ENCODE data around the gene GNG13. TPM values are rescaled to one million over a fixed set of nuclear protein-coding genes. Genes with fewer than 3 reads are reported as not detected.
"Not testable (repeated sequence)": the region's sequence is repeated elsewhere in the genome, so short reads cannot be mapped to it uniquely, and the experiment has no call there.

GNG13 gene
- total RNA-seq, 3 donors from 2014 or later: not detected

DNA sequence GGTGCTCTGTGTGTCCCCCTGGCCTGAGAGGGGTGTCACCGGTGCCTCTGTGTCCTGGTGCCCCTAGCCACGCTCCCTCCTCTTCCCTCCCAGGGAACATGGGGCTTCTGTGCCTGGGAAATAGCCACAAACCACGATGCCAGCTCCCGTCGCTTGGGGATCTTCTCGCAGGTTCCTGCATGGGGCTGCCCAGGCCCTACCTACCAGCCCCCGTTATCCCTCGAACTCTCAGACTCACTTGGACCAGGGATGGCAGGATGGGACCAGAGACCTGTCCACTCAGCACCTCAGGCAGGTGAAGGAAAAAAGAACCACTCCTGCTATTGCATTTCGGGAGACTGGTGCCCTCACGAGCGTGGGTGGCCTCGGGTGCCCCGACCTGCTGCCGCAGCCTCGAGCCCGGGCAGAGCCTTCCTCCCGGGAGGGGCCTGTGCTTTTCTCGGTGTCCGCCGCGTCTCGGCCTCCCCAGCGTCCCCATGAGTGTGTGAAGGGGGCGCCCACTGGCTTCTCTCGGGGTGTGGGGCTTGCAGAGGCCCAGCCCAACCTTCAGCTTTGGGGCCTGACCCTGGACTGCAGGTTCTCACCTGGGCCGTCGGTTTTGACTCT, 41.0 kb upstream of the GNG13 start:
- Histone ChIP-seq H3K27ac (no peak overlapping the region), H3K4me3 (no peak overlapping the region), H3K27me3 (peaks cover 0 to 39% of the 10 kb centered on the region in 2 donors), H3K4me1 (no peaks in the 10 kb centered on the region), H3K9me3 (peaks cover 7 to 13% of the 10 kb centered on the region in 2 donors), H3K36me3 (no peaks in the 10 kb centered on the region)
- intact Hi-C loops (cut with DNase I; ENCODE audit: low total_unique reads): no loop called here
- TF ChIP-seq POLR2A (IDR thresholded peaks at IDR 0.05) (no peak), POLR2AphosphoS5 (IDR thresholded peaks at IDR 0.05) (no peak)
- TF ChIP-seq, protein P1, sequence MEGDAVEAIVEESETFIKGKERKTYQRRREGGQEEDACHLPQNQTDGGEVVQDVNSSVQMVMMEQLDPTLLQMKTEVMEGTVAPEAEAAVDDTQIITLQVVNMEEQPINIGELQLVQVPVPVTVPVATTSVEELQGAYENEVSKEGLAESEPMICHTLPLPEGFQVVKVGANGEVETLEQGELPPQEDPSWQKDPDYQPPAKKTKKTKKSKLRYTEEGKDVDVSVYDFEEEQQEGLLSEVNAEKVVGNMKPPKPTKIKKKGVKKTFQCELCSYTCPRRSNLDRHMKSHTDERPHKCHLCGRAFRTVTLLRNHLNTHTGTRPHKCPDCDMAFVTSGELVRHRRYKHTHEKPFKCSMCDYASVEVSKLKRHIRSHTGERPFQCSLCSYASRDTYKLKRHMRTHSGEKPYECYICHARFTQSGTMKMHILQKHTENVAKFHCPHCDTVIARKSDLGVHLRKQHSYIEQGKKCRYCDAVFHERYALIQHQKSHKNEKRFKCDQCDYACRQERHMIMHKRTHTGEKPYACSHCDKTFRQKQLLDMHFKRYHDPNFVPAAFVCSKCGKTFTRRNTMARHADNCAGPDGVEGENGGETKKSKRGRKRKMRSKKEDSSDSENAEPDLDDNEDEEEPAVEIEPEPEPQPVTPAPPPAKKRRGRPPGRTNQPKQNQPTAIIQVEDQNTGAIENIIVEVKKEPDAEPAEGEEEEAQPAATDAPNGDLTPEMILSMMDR (IDR thresholded peaks at IDR 0.05): no peak
- no peak for DNase-seq (ENCODE audit: low spot score in 2 of 2)

DNA sequence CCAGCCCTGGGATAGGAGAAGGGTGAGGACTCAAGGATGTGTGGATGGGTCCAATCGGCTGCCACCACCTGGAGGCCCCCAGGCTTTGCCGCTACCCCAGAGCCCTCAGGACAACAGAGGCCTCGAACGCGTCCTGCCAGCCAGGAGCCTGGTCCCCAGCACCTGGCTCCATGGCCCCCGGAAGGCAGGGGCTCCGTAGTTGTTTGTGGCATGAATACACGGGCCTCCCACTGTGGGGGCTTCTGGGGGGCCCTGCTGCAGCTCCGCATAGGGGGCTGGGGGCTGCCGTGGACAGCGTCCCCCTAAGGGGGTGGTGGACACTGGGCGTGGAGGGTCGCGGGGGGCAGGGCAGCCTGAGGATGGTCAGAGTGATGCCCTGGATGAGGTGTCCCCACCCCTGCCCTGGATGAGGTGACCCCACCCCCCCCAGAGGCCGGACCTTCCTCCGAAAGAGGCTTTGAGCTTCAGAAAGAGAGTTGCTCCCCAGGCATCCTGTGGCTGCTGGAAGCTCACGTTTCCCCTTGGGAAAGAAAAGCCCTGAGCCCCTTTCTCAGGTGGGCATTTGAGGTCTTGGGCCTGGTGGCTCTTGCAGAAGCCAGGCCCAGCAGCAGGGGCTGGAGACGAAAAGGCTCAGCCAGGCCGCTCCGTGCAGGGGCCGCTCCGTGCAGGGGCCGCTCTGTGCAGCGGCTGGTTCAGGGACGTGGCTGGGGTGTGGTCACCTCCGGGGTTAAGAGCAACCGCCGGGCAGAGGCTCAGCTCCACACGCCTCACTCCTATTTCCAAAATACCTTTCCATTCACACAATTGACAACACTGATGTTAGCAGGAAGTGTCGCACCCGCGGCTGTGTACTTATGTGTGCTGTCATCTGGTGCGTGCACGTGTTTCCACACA, 40.3 kb upstream of the GNG13 start:
- intact Hi-C loops (cut with DNase I; ENCODE audit: low total_unique reads): no loop called here
- H3K27ac ChIP-seq: no peak overlapping the region
- peaks cover 15 to 18% of the 10 kb centered on the region in 2 donors for H3K9me3 ChIP-seq
- no peak for DNase-seq (ENCODE audit: low spot score in 2 of 2)
- H3K4me1 ChIP-seq: no peaks in the 10 kb centered on the region
- H3K4me3 ChIP-seq: no peak overlapping the region
- TF ChIP-seq, protein P1 (IDR thresholded peaks at IDR 0.05): no peak
- no peak for TF ChIP-seq POLR2AphosphoS5 (IDR thresholded peaks at IDR 0.05)
- TF ChIP-seq POLR2A (IDR thresholded peaks at IDR 0.05): no peak
- H3K27me3 ChIP-seq: peaks cover 0 to 39% of the 10 kb centered on the region in 2 donors
- H3K36me3 ChIP-seq: no peaks in the 10 kb centered on the region

DNA sequence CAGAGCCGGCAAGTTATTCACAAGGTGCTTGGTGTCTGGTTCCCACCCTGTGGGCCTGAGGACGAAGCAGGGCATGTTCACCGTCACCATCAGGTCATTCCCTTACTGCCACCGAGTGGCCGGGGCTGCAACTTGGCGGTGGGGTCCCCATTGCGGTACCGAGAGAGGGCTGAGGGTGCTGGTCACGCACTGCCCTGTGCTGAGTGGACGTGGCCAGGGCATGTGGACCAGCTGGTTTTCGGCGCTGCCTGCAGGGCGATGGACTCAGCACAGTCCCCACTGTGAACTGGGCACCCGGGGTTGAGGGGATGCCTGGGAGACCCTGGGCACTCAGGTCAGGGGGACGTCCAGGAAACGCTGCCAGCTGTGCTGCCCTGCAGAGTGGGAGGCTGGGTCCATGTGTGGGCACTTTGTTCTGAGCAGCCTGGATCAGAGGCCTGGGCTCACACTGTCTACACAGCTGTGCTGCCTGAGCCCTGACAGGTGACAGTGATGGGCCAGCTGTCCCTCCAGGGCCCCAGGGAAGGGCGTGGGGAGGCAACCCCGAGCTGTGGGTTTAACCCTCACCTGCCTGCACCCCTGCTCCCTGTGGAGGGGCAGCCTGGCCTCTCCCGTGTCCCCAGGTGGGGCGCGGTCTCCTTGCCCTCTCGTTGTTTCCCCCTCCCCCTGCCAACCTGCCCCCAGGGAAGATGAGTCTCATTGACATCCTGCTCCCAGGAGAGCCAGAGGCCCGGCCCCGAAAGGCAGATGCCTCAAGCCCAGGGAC, 39.3 kb upstream of the GNG13 start:
- H3K27me3 ChIP-seq: peaks cover 0 to 42% of the 10 kb centered on the region in 2 donors
- H3K27ac ChIP-seq: no peak overlapping the region
- intact Hi-C loops (cut with DNase I; ENCODE audit: low total_unique reads): no loop called here
- DNase-seq (ENCODE audit: low spot score in 2 of 2): no peak
- peaks cover 25 to 28% of the 10 kb centered on the region in 2 donors for H3K9me3 ChIP-seq
- TF ChIP-seq, protein P1 (IDR thresholded peaks at IDR 0.05): no peak
- TF ChIP-seq POLR2A (IDR thresholded peaks at IDR 0.05): no peak
- no peak for TF ChIP-seq POLR2AphosphoS5 (IDR thresholded peaks at IDR 0.05)
- H3K36me3 ChIP-seq: no peaks in the 10 kb centered on the region
- H3K4me1 ChIP-seq: no peaks in the 10 kb centered on the region
- no peak overlapping the region for H3K4me3 ChIP-seq

DNA sequence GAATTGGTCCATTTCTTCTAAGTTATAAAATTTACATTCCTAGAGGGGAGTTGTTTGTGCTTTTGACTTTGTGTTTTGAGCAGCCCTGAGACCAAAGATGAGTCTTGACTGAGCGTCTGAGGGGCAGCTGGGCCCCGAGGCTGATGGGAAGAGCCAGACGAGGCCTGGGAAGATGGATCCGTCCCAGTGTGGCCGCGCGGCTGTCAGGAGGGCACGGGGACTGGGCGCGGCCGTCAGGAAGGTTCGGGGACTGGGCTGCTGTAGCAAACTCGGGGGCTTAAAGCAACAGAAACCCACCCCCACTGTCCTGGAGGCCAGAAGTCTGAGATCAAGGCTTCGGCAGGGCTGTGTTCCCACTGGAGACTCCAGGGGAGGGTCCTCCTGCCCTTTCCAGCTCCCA, 38.2 kb upstream of the GNG13 start:
- Histone ChIP-seq H3K4me1 (no peaks in the 10 kb centered on the region), H3K27me3 (peaks cover 0 to 43% of the 10 kb centered on the region in 2 donors), H3K9me3 (peaks cover 34 to 36% of the 10 kb centered on the region in 2 donors), H3K36me3 (no peaks in the 10 kb centered on the region), H3K4me3 (no peak overlapping the region), H3K27ac (no peak overlapping the region)
- DNase-seq (ENCODE audit: low spot score in 2 of 2): no peak
- TF ChIP-seq POLR2AphosphoS5 (IDR thresholded peaks at IDR 0.05): no peak
- intact Hi-C loops (cut with DNase I; ENCODE audit: low total_unique reads): no loop called here

DNA sequence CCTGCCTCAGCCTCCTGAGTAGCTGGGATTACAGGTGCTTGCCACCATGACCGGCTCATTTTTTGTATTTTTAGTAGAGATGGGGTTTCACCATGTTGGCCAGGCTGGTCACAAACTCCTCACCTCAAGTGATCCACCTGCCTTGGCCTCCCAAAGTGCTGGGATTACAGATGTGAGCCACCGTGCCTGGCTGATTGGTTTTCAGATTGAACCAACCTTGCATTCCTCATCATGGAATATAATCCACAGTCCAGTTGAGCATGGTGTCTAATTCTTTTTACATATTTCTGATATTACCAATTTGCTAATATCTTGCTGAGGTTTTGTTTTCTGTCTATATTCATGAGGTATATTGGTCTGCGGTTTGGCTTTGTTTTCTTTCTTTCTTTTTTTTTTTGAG, 36.3 kb upstream of the GNG13 start:
- intact Hi-C loops (cut with DNase I; ENCODE audit: low total_unique reads): not testable (repeated sequence)
- H3K27me3 ChIP-seq: peaks cover 0 to 58% of the 10 kb centered on the region in 2 donors

More for the DNA sequence above, 36.3 kb upstream of the GNG13 start:
- H3K36me3 ChIP-seq; H3K27ac ChIP-seq; DNase-seq (ENCODE audit: low spot score in 2 of 2); H3K4me3 ChIP-seq; H3K4me1 ChIP-seq: not testable (repeated sequence)
- peaks cover 37 to 38% of the 10 kb centered on the region in 2 donors for H3K9me3 ChIP-seq
